HuH-7 (cell line): ENCODE measurements around the gene NCOA5.

Experiments
- DNase-seq: peaks from one replicate; pipeline ENCODE4 v3.0.0; 2011; ENCODE audit warnings: low spot score

NCOA5 gene

GRCh38 chr20:46040902-46041535, 48.7 kb downstream of the NCOA5 start:
- peak; percentile 76 for DNase-seq

GRCh38 chr20:46037036-46037435, 52.7 kb downstream of the NCOA5 start:
- DNase-seq: no peak

DNA sequence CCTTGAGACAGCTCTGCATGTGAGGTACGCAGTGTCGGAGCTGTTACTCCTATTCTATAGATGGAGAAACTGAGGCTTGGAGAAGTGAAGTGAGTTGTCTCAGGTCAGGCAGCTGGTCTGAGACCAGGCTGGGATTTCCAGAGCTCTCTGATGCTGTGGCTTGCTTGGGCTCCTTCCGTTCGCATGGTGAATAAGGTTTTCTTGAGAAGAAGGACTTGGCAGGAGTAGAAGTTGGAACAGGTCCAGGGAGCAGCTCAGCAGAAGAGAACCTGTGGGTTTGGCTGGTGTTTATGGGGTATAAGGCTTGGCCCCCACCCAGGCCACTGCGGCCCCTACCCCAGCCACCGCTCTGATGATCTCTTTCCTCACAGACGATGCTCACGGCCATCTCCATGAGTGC, 53.4 kb downstream of the NCOA5 start:
- DNase-seq: no peak

- no peak for DNase-seq
Measured at GRCh38 chr20:46035713-46036112, 54.0 kb downstream of the NCOA5 start.

GRCh38 chr20:46035253-46035652, 54.5 kb downstream of the NCOA5 start:
- no peak for DNase-seq

GRCh38 chr20:46034039-46034438, 55.7 kb downstream of the NCOA5 start:
- DNase-seq: no peak

GRCh38 chr20:46031701-46032254, 58.0 kb downstream of the NCOA5 start:
- no peak for DNase-seq

GRCh38 chr20:46031014-46031569, 58.7 kb downstream of the NCOA5 start:
- DNase-seq: no peak

GRCh38 chr20:46030284-46031013, 59.3 kb downstream of the NCOA5 start:
- DNase-seq: no peak

DNA sequence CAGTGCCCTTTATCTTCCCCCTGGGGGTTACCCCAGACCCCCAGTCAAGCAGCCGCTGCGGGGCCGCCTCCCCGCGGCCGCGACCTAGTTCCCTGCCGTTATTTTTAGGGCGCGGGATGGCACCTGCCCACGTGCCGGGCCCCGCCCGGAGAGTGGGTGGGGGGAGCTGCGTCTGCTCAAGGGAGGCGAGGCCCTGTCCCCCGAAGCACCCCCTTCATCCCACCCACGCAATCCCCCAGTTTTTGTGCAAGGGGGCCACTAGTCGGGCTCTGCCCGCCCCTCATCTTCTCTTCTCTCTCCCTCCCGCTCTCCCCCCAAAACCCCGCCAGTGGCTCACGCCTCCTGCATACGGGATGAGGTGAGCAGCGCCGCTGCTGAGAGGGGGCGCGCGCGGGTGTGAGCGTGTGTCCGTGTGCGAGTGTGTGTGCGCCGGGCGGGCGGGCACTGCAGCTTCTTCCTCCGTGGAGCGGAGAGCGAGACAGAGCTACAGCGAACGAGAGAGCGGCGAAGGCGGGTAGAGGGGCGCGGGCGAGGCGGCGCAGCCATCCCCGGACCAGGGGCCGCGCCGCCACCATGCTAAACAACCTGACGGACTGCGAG, 60.9 kb downstream of the NCOA5 start, which contains the start of gene SLC12A5:
Gene SLC12A5, plus strand, starts transcription at position 444 of the 600 bp plus-strand sequence. Its CDS starts 130 bp downstream, at position 574.
- no peak for DNase-seq

GRCh38 chr20:46028110-46028509, 61.7 kb downstream of the NCOA5 start:
- DNase-seq: no peak

- peak; percentile 80 for DNase-seq
Measured at GRCh38 chr20:46027245-46027853, 62.4 kb downstream of the NCOA5 start.

GRCh38 chr20:46025376-46025783, 64.4 kb downstream of the NCOA5 start:
- no peak for DNase-seq

- DNase-seq: no peak
Measured at GRCh38 chr20:46023999-46024398, 65.8 kb downstream of the NCOA5 start.

DNA sequence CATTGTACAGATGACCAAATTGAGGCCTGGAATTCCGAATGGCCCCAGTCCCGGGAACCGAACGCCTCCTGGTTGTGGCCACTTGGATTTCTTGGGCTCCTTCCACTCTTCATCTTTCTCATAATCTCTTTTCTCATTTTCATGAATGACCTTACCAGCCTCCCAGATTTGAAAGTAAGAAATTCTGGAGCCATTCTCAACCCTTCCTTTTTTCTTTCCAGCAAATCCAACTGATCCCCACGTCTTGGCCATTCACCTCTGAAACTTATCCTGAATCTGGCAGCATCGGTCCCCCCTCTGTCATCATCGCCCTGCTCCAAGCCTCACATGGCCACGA, 66.6 kb downstream of the NCOA5 start:
- DNase-seq: no peak

GRCh38 chr20:46022411-46023147, 67.2 kb downstream of the NCOA5 start:
- peak; percentile 76 for DNase-seq

DNA sequence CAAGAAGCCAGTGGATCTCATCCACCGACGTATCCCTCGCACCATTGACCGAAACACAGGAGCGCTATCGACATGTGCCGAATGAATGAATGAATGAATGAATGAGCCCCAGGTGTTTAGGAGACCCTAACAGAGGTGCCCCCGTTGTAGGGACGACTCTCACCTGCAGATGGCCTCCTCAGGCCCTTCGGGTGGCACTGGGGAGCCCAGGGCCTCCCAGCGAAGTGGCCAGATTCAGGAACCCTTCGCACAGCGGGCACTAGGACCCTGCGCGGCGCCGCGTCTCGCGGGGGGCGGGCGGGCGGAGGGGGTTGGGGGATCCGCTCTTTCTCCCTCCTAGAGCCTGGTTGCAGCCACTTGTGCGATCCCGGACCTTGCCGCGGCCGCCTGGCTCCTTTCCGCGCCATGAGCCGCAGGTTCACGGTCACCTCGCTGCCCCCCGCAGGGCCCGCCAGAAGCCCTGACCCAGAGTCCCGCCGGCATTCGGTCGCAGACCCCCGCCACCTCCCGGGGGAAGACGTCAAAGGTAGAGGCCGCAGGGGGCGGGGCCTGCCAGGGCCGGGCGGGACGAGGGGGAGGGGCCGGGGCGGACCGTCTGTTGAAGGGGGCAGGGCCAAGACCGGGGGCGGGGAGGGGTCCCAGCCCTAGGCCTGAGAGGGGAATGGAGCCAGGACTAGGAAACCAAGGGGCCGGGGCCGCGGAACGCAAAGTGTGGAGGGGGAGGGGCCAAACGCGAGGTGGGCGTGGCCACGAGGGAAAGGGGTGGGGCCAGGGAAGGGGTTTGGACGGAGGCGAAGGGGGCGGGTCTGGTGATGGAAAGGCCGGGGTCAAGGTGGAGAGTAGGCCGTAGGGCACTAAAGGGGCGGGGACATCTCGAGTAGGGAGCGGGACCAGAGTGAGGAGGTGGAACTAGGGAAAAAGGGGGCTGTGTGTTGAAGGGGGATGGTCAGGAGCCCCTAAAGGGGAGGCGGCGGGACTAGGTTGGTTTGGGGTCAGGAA, 68.1 kb downstream of the NCOA5 start:
- DNase-seq: peak; percentile 92

GRCh38 chr20:46020555-46020954, 69.2 kb downstream of the NCOA5 start:
- DNase-seq: no peak

DNA sequence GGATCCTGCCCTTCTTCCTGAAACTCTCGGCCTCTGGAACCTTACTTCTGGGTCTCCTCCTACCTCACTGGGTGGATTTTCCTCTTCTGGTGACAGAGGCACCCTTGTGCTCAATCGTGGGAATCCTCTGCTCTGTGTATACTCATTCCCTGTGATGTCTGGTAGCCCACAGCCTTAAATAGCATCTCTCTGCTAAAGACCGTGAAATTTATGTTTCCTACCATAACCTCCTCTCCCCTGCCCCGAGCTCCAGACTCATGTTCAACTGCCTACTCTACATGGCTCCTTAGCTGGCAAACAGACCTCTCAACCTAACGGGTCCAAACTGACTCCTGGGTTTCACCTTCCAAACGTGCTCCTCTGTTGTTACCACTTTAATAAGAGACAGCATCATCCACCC, 71.2 kb downstream of the NCOA5 start:
- no peak for DNase-seq

GRCh38 chr20:46018112-46018511, 71.7 kb downstream of the NCOA5 start:
- no peak for DNase-seq
